K562 (cell line): ENCODE results near the gene NMRAL1. TPM values are rescaled to one million over a fixed set of nuclear protein-coding genes. Genes with fewer than 3 reads are reported as not detected.

Experiments used
- DDX20 ChIP-seq: fragments of 450-650 bp; IDR thresholded peaks from 2 replicates; pipeline ENCODE4 v1.6.1; 2016; ENCODE audit warnings: missing genetic modification characterization, low read depth, mild to moderate bottlenecking, missing compliant biosample characterization, moderate library complexity
- DNMT1 ChIP-seq: fragments of 450-650 bp; IDR thresholded peaks from 2 replicates; pipeline ENCODE4 v1.6.1; 2016; ENCODE audit warnings: antibody characterized with exemption, mild to moderate bottlenecking
- FOXA3 ChIP-seq, 2 experiments: fragments of 450-650 bp in 1 of 2; sonication (generic) in 1 of 2; formaldehyde crosslinking; IDR thresholded peaks in 1 of 2; conservative IDR thresholded peaks in 1 of 2; 2 replicates each; pipeline versions ENCODE4 v1.4.0 to v1.8.0; 2020 to 2022; ENCODE audit warnings: mild to moderate bottlenecking in 2 of 2, missing genetic modification reagents in 1 of 2
- JUND ChIP-seq, 2 experiments: IDR thresholded peaks; 2 replicates in 1 of 2; 3 replicates in 1 of 2; pipeline ENCODE4 v1.6.1; 2011; ENCODE audit warnings: borderline replicate concordance in 2 of 2, low read depth in 2 of 2, low read length in 2 of 2, improper control_type of control experiment in 1 of 2, missing biosample characterization in 1 of 2, missing genetic modification characterization in 1 of 2, missing genetic modification reagents in 1 of 2
- NR3C1 ChIP-seq: sonication (generic); formaldehyde crosslinking; IDR thresholded peaks from 2 replicates; pipeline ENCODE4 v1.8.1; 2022; ENCODE audit warnings: missing genetic modification reagents
- PCBP2 ChIP-seq: fragments of 200-400 bp; formaldehyde crosslinking; IDR thresholded peaks from 2 replicates; pipeline ENCODE4 v1.6.1; 2018; ENCODE audit warnings: low read length, low read depth, mild to moderate bottlenecking, moderate library complexity; ENCODE audit not compliant: poor library complexity, severe bottlenecking
- PREB ChIP-seq: sonication (generic); formaldehyde crosslinking; IDR thresholded peaks from 2 replicates; pipeline ENCODE4 v1.8.1; 2023; ENCODE audit warnings: mild to moderate bottlenecking, missing genetic modification reagents
- SMAD4 ChIP-seq: fragments of 250-450 bp; sonication (Bioruptor Pico); conservative IDR thresholded peaks from 2 replicates; pipeline ENCODE4 v1.8.0; 2021; ENCODE audit warnings: inconsistent platforms, mild to moderate bottlenecking, moderate library complexity
- SMARCB1 ChIP-seq: IDR thresholded peaks from 2 replicates; pipeline ENCODE4 v1.6.1; 2011; ENCODE audit warnings: improper control_type of control experiment, low read depth; ENCODE audit not compliant: insufficient read length
- SP2 ChIP-seq: IDR thresholded peaks from 2 replicates; pipeline ENCODE4 v1.6.1; 2011; ENCODE audit warnings: mild to moderate bottlenecking, low read depth, low read length, moderate library complexity; ENCODE audit not compliant: poor library complexity, severe bottlenecking; ENCODE audit errors: extremely low read depth
- SUPT5H ChIP-seq: fragments of 450-650 bp; IDR thresholded peaks from 2 replicates; pipeline ENCODE4 v1.6.1; 2016
- TAL1 ChIP-seq: fragments of 450-650 bp; IDR thresholded peaks from 2 replicates; pipeline ENCODE4 v1.6.1; 2016; ENCODE audit warnings: mild to moderate bottlenecking
- TRIM28 ChIP-seq: fragments of 450-650 bp; IDR thresholded peaks from 2 replicates; pipeline ENCODE4 v1.6.1; 2017
- ZBTB11 ChIP-seq, 3 experiments: fragments of 200-800 bp in 1 of 3; fragments of 250-450 bp in 1 of 3; fragments of 450-650 bp in 1 of 3; sonication (Bioruptor Pico) in 1 of 3; sonication (Bioruptor generic) in 1 of 3; formaldehyde crosslinking in 1 of 3; IDR thresholded peaks; 2 replicates each; pipeline versions ENCODE4 v1.6.1 to v1.8.0; 2016 to 2022; ENCODE audit warnings: mild to moderate bottlenecking in 2 of 3, missing genetic modification characterization in 2 of 3, missing compliant biosample characterization in 1 of 3, moderate library complexity in 1 of 3
- ZBTB49 ChIP-seq: sonication (generic); formaldehyde crosslinking; IDR thresholded peaks from 2 replicates; pipeline ENCODE4 v1.8.0; 2022; ENCODE audit warnings: missing genetic modification reagents, mild to moderate bottlenecking, borderline replicate concordance
- ZBTB7A ChIP-seq: IDR thresholded peaks from 2 replicates; pipeline ENCODE4 v1.6.1; 2011; ENCODE audit warnings: low read depth, mild to moderate bottlenecking, low read length, moderate library complexity, borderline replicate concordance; ENCODE audit not compliant: control insufficient read depth
- ZNF174 ChIP-seq: fragments of 250-450 bp; sonication (Bioruptor Pico); IDR thresholded peaks from 2 replicates; pipeline ENCODE4 v1.4.0; 2020; ENCODE audit warnings: mild to moderate bottlenecking
- ZNF41 ChIP-seq: fragments of 250-450 bp; sonication (Bioruptor Pico); conservative IDR thresholded peaks from 2 replicates; pipeline ENCODE4 v1.4.0; 2020; ENCODE audit warnings: mild to moderate bottlenecking
- ZNF668 ChIP-seq: fragments of 250-450 bp; sonication (Bioruptor Pico); IDR thresholded peaks from 2 replicates; pipeline ENCODE4 v1.8.0; 2022; ENCODE audit warnings: mild to moderate bottlenecking, inconsistent platforms
- ZNF778 ChIP-seq: fragments of 450-650 bp; formaldehyde crosslinking; IDR thresholded peaks from 2 replicates; pipeline ENCODE4 v1.4.0; 2020; ENCODE audit warnings: mild to moderate bottlenecking, moderate library complexity
- polyA plus RNA-seq, 8 experiments: library from polyadenylated mRNA; depleted of rRNA in 4 of 8; stranded (reverse) in 5 of 8; unstranded in 3 of 8; fragments of >200 nt; fragmentation: Nextera tagmentation in 2 of 8; fragmentation: Illumina TruSeq in 1 of 8; extraction: Ambion mirVana in 2 of 8; extraction: Trizol in 1 of 8; gene quantifications; 2 replicates each; pipeline versions ENCODE4 v1.2.1 to v1.2.3, GENCODE V29; 2011 to 2014; ENCODE audit warnings: inconsistent platforms in 1 of 8, missing spikeins in 1 of 8
- total RNA-seq, 7 experiments: library from RNA; depleted of rRNA in 6 of 7; stranded (reverse); fragments of >200 nt in 6 of 7; fragmentation: Illumina TruSeq in 2 of 7; extraction: Trizol in 2 of 7; gene quantifications; 2 replicates each; pipeline versions ENCODE4 v1.2.1 to v1.2.3, GENCODE V29; 2011 to 2021; ENCODE audit warnings: low replicate concordance in 1 of 7

NMRAL1 gene
- total and polyA plus RNA-seq, 9 of the 15 experiments (the other 6 are each of a cell fraction or from before 2014, with no cell fraction given), result 6.3 to 116 (median 63.2) TPM

- TF ChIP-seq ZBTB49 (CRISPR knock-in tag), result no peak; the same call in 1 of the 2 replicates
- no peak for TF ChIP-seq SMARCB1
- no peak for TF ChIP-seq PCBP2
- peak; percentile 68; the same call in 1 of the 2 replicates for TF ChIP-seq JUND (IDR thresholded peaks at IDR 0.05; ENCODE audit: borderline replicate concordance, low read depth, low read length)
- TF ChIP-seq JUND (tag; IDR thresholded peaks at IDR 0.05; ENCODE audit: borderline replicate concordance, low read depth, low read length), result peak; percentile 80; the same call in 1 of the 3 replicates
- no peak for TF ChIP-seq FOXA3 (CRISPR knock-in tag; conservative IDR thresholded peaks at IDR 0.05 in 1 of 2, IDR thresholded peaks at IDR 0.05 in 1 of 2)
- no peak for TF ChIP-seq ZNF174 (CRISPR knock-in tag)
- no peak for TF ChIP-seq DNMT1
- TF ChIP-seq NR3C1, result no peak
- no peak for TF ChIP-seq ZNF668 (CRISPR knock-in tag)
- no peak for TF ChIP-seq SMAD4 (CRISPR knock-in tag)
- TF ChIP-seq PREB (CRISPR knock-in tag), result no peak
- peak; percentile 8; the same call in 1 of the 2 replicates for TF ChIP-seq ZBTB7A
- TF ChIP-seq ZNF41, result 0 out of 2 replicates have a peak, but pooled peaks have one; percentile 46
- no peak for TF ChIP-seq TAL1
- no peak for TF ChIP-seq ZNF778 (CRISPR knock-in tag)
- TF ChIP-seq ZBTB11 (CRISPR knock-in tag; IDR thresholded peaks at IDR 0.05), result no peak; a peak in 2 of 6 replicates
- peak; percentile 95 for TF ChIP-seq SUPT5H
- no peak for TF ChIP-seq TRIM28
- TF ChIP-seq SP2, result no peak
- TF ChIP-seq DDX20 (tag), result no peak
Measured at GRCh38 chr16:4425378-4426020, 48.9 kb downstream of the NMRAL1 start, which contains the start of gene DNAJA3 (continued).
